IMR-90 (cell line): ENCODE measurements around the gene NT5C1A.

Source experiments
- CEBPB ChIP-seq: IDR thresholded peaks from 2 replicates; pipeline ENCODE4 v1.6.1; 2012; ENCODE audit warnings: low read depth, low read length, improper control_type of control experiment
- CHD1 ChIP-seq: IDR thresholded peaks from 2 replicates; pipeline ENCODE4 v1.6.1; 2012; ENCODE audit warnings: low read depth, low read length, improper control_type of control experiment
- MAFK ChIP-seq: IDR thresholded peaks from 2 replicates; pipeline ENCODE4 v1.6.1; 2012; ENCODE audit warnings: low read depth, low read length, improper control_type of control experiment
- MXI1 ChIP-seq: IDR thresholded peaks from 2 replicates; pipeline ENCODE4 v1.6.1; 2012; ENCODE audit warnings: low read depth, mild to moderate bottlenecking, low read length, moderate library complexity, borderline replicate concordance
- POLR2A ChIP-seq: IDR thresholded peaks from 2 replicates; pipeline ENCODE4 v1.6.1; 2012; ENCODE audit warnings: mild to moderate bottlenecking, low read depth, low read length
- RAD21 ChIP-seq: IDR thresholded peaks from 2 replicates; pipeline ENCODE4 v1.6.1; 2012; ENCODE audit warnings: low read length, improper control_type of control experiment
- RCOR1 ChIP-seq: IDR thresholded peaks from 2 replicates; pipeline ENCODE4 v1.6.1; 2012; ENCODE audit warnings: mild to moderate bottlenecking, low read length, improper control_type of control experiment; ENCODE audit not compliant: insufficient replicate concordance
- RFX5 ChIP-seq: IDR thresholded peaks from 2 replicates; pipeline ENCODE4 v1.8.0; 2012; ENCODE audit warnings: low read depth, mild to moderate bottlenecking, low read length, moderate library complexity
- SMC3 ChIP-seq: fragments of 150-350 bp; IDR thresholded peaks from 2 replicates; pipeline ENCODE4 v1.6.1; 2016; ENCODE audit warnings: low read depth, mild to moderate bottlenecking, antibody characterized with exemption, low read length, moderate library complexity
- USF2 ChIP-seq: fragments of 150-350 bp; IDR thresholded peaks from 2 replicates; pipeline ENCODE4 v1.6.1; 2017; ENCODE audit warnings: mild to moderate bottlenecking, antibody characterized with exemption, low read length, low read depth
- TF ChIP-seq, protein P1 (sequence below): conservative IDR thresholded peaks from 2 replicates; pipeline ENCODE4 v1.5.1; 2012; ENCODE audit warnings: mild to moderate bottlenecking, low read depth, low read length, improper control_type of control experiment

GRCh38 chr1:39645411-39646043 is 26.4 kb downstream of the NT5C1A start:
- no peak for TF ChIP-seq RCOR1
- TF ChIP-seq, protein P1, sequence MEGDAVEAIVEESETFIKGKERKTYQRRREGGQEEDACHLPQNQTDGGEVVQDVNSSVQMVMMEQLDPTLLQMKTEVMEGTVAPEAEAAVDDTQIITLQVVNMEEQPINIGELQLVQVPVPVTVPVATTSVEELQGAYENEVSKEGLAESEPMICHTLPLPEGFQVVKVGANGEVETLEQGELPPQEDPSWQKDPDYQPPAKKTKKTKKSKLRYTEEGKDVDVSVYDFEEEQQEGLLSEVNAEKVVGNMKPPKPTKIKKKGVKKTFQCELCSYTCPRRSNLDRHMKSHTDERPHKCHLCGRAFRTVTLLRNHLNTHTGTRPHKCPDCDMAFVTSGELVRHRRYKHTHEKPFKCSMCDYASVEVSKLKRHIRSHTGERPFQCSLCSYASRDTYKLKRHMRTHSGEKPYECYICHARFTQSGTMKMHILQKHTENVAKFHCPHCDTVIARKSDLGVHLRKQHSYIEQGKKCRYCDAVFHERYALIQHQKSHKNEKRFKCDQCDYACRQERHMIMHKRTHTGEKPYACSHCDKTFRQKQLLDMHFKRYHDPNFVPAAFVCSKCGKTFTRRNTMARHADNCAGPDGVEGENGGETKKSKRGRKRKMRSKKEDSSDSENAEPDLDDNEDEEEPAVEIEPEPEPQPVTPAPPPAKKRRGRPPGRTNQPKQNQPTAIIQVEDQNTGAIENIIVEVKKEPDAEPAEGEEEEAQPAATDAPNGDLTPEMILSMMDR = no peak
- TF ChIP-seq CEBPB = no peak
- TF ChIP-seq RFX5 = no peak
- TF ChIP-seq USF2 = no peak
- no peak for TF ChIP-seq SMC3
- no peak for TF ChIP-seq POLR2A
- TF ChIP-seq RAD21 = no peak
- TF ChIP-seq MAFK = no peak
- no peak for TF ChIP-seq CHD1
- TF ChIP-seq MXI1 = no peak
